C4-2B (cell line): ENCODE measurements around the gene SYTL5.

ENCODE experiments used
- CTCF ChIP-seq: fragments of 450-650 bp; conservative IDR thresholded peaks from 2 replicates; pipeline ENCODE4 v1.5.1; 2017; ENCODE audit warnings: mild to moderate bottlenecking
- ZFX ChIP-seq: fragments of 450-650 bp; IDR thresholded peaks from 2 replicates; pipeline ENCODE4 v1.6.1; 2017

- TF ChIP-seq CTCF (no peak), ZFX (no peak)
These were observed 123.0 kb downstream of the SYTL5 start for GRCh38 chrX:38129366-38129765.
